ENCODE data around the gene POM121L12.

POM121L12 gene

DNA sequence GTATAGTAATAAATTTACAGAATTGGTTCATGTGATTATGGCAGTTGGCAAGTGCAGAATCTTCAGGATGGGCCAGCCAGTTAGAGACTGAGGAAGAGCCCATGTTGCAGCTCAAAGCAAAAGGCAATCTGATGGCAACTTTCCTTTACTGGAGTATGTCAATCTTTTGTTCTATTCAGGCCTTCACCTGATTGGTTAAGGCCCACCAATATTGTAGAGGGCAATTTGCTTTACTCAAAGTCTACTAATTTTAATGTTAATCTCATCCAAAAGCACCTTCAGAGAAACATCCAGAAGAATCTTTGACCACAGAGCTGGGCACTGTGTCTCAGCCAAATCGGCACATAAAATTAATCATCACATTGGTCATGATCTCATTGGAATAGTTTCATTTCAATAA lies 20.0 kb upstream of the POM121L12 start:
- no peaks in the 10 kb centered on the region for H3K9me3 ChIP-seq (ENCODE audit: insufficient read depth, low read length)
- no peaks in the 10 kb centered on the region for H3K79me2 ChIP-seq (ENCODE audit: low read length)
- H3K36me3 ChIP-seq (replicated peaks; ENCODE audit: low read depth, low read length) = no peaks in the 10 kb centered on the region
- H4K20me1 ChIP-seq (ENCODE audit: insufficient read depth, low read length) = no peaks in the 10 kb centered on the region
- H2AFZ ChIP-seq (ENCODE audit: low read depth, low read length) = no peak overlapping the region
- H3K4me1 ChIP-seq (ENCODE audit: low read length) = no peaks in the 10 kb centered on the region
- H3K27ac ChIP-seq (ENCODE audit: low read length) = no peak overlapping the region
- no peak overlapping the region for H3K9ac ChIP-seq (ENCODE audit: low read length)
- H3K27me3 ChIP-seq (ENCODE audit: low read depth, low read length) = no peaks in the 10 kb centered on the region
- H3K4me3 ChIP-seq (ENCODE audit: low read length) = no peak overlapping the region
- TF ChIP-seq EZH2phosphoT487 (IDR thresholded peaks at IDR 0.05; ENCODE audit: low read depth) = no peak
- TF ChIP-seq, protein P1, sequence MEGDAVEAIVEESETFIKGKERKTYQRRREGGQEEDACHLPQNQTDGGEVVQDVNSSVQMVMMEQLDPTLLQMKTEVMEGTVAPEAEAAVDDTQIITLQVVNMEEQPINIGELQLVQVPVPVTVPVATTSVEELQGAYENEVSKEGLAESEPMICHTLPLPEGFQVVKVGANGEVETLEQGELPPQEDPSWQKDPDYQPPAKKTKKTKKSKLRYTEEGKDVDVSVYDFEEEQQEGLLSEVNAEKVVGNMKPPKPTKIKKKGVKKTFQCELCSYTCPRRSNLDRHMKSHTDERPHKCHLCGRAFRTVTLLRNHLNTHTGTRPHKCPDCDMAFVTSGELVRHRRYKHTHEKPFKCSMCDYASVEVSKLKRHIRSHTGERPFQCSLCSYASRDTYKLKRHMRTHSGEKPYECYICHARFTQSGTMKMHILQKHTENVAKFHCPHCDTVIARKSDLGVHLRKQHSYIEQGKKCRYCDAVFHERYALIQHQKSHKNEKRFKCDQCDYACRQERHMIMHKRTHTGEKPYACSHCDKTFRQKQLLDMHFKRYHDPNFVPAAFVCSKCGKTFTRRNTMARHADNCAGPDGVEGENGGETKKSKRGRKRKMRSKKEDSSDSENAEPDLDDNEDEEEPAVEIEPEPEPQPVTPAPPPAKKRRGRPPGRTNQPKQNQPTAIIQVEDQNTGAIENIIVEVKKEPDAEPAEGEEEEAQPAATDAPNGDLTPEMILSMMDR (IDR thresholded peaks at IDR 0.05; ENCODE audit: low read depth, low read length) = no peak
- no peak overlapping the region for H3K4me2 ChIP-seq (ENCODE audit: low read length)

DNA sequence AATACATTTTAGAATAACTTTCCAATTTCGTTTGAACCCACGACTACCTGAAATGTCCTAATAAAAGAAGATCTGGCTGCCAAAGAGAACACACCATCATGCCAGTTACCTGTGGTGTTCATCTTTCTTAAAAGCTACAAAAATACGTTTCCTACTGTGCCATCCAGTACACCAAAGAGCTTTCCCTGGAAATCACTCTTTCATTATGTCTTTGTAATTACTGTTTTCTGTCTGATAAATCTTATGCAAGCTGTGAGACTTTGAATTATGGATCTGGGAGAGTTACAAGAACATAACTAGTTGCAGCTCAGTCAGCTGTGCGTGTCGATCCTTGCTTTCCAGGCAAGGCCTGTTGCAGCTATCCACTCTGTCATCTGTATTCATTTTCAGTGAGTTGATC lies 12.5 kb upstream of the POM121L12 start:
- TF ChIP-seq, protein P1 (IDR thresholded peaks at IDR 0.05; ENCODE audit: low read depth, low read length) = no peak
- TF ChIP-seq EZH2phosphoT487 (IDR thresholded peaks at IDR 0.05; ENCODE audit: low read depth) = no peak
- Histone ChIP-seq H3K36me3 (replicated peaks; ENCODE audit: low read depth, low read length) (no peaks in the 10 kb centered on the region), H3K79me2 (ENCODE audit: low read length) (no peaks in the 10 kb centered on the region), H3K4me1 (ENCODE audit: low read length) (no peaks in the 10 kb centered on the region), H3K9ac (ENCODE audit: low read length) (no peak overlapping the region), H3K9me3 (ENCODE audit: insufficient read depth, low read length) (no peaks in the 10 kb centered on the region), H3K4me2 (ENCODE audit: low read length) (no peak overlapping the region), H3K27me3 (ENCODE audit: low read depth, low read length) (no peaks in the 10 kb centered on the region), H3K4me3 (ENCODE audit: low read length) (no peak overlapping the region), H4K20me1 (ENCODE audit: insufficient read depth, low read length) (no peaks in the 10 kb centered on the region), H3K27ac (ENCODE audit: low read length) (no peak overlapping the region), H2AFZ (ENCODE audit: low read depth, low read length) (no peak overlapping the region)

DNA sequence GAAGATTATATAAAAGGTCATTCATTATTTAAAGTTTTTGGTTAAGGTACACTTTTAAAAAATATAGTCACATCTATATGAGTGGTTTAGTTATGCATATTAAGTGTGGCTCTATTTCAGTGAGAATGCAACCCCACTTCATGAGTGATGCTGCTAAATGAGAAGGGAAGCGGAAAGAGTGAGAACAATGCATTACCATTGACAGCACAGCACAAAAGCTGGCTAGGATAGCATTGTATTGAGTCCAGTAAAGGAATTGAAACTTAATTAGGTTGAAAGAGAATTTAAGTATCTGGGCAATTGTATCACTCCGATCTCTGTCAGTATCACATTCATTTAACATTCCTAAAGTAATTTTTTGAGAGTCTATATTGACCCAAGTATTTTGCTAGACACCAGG lies 13.2 kb downstream of the POM121L12 start:
- H4K20me1 ChIP-seq (ENCODE audit: insufficient read depth, low read length) = no peaks in the 10 kb centered on the region
- H3K4me3 ChIP-seq (ENCODE audit: low read length) = no peak overlapping the region
- H3K9me3 ChIP-seq (ENCODE audit: insufficient read depth, low read length) = no peaks in the 10 kb centered on the region
- H3K4me1 ChIP-seq (ENCODE audit: low read length) = peaks cover 4% of the 10 kb centered on the region
- H3K27me3 ChIP-seq (ENCODE audit: low read depth, low read length) = no peaks in the 10 kb centered on the region
- H3K27ac ChIP-seq (ENCODE audit: low read length) = no peak overlapping the region
- no peaks in the 10 kb centered on the region for H3K79me2 ChIP-seq (ENCODE audit: low read length)
- H2AFZ ChIP-seq (ENCODE audit: low read depth, low read length) = no peak overlapping the region
- no peaks in the 10 kb centered on the region for H3K36me3 ChIP-seq (replicated peaks; ENCODE audit: low read depth, low read length)
- H3K4me2 ChIP-seq (ENCODE audit: low read length) = no peak overlapping the region
- no peak overlapping the region for H3K9ac ChIP-seq (ENCODE audit: low read length)
- TF ChIP-seq, protein P1 (IDR thresholded peaks at IDR 0.05; ENCODE audit: low read depth, low read length) = no peak
- TF ChIP-seq EZH2phosphoT487 (IDR thresholded peaks at IDR 0.05; ENCODE audit: low read depth) = no peak

DNA sequence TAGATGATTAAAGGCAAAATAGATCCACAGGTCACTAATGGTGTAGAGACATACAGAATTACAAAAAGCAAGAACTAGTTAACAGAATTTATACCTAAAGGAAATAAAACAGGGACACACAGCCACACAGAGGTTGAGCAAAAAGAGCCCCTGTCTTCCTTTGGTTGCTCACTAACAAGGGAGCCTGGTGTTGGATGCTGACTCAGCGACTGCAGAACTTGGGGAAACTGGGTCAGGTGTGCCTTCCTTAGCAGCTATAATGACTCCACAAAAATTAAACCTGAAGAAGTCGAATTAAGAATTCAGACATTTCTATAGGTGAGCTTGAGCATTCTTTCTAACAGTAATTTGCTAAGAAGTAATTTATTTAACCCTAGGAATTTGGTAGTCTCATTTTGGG lies 15.0 kb downstream of the POM121L12 start:
- no peaks in the 10 kb centered on the region for H3K79me2 ChIP-seq (ENCODE audit: low read length)
- no peak overlapping the region for H3K4me2 ChIP-seq (ENCODE audit: low read length)
- TF ChIP-seq, protein P1 (IDR thresholded peaks at IDR 0.05; ENCODE audit: low read depth, low read length) = no peak
- TF ChIP-seq EZH2phosphoT487 (IDR thresholded peaks at IDR 0.05; ENCODE audit: low read depth) = no peak
- H3K27me3 ChIP-seq (ENCODE audit: low read depth, low read length) = no peaks in the 10 kb centered on the region
- H2AFZ ChIP-seq (ENCODE audit: low read depth, low read length) = no peak overlapping the region
- H4K20me1 ChIP-seq (ENCODE audit: insufficient read depth, low read length) = no peaks in the 10 kb centered on the region
- H3K9ac ChIP-seq (ENCODE audit: low read length) = no peak overlapping the region
- H3K36me3 ChIP-seq (replicated peaks; ENCODE audit: low read depth, low read length) = no peaks in the 10 kb centered on the region
- H3K27ac ChIP-seq (ENCODE audit: low read length) = no peak overlapping the region
- no peaks in the 10 kb centered on the region for H3K9me3 ChIP-seq (ENCODE audit: insufficient read depth, low read length)
- H3K4me1 ChIP-seq (ENCODE audit: low read length) = peaks cover 4% of the 10 kb centered on the region
- no peak overlapping the region for H3K4me3 ChIP-seq (ENCODE audit: low read length)

Data from OCI-LY3 (cell line).